HG02642 (cell line): Measurements from ENCODE around the gene WNK2.
A peak's percentile ranks its signal among the peaks of the same experiment; 100 is the strongest.
"Not testable (repeated sequence)": the region's sequence is repeated elsewhere in the genome, so short reads cannot be mapped to it uniquely, and the experiment has no call there.

Experiments
- ATAC-seq: cut with Tn5 transposase; IDR thresholded peaks from one replicate; pipeline ENCODE4 v1.9.1; 2021; ENCODE audit warnings: mild to moderate bottlenecking; ENCODE audit not compliant: unreplicated experiment, poor library complexity

The WNK2 gene

DNA sequence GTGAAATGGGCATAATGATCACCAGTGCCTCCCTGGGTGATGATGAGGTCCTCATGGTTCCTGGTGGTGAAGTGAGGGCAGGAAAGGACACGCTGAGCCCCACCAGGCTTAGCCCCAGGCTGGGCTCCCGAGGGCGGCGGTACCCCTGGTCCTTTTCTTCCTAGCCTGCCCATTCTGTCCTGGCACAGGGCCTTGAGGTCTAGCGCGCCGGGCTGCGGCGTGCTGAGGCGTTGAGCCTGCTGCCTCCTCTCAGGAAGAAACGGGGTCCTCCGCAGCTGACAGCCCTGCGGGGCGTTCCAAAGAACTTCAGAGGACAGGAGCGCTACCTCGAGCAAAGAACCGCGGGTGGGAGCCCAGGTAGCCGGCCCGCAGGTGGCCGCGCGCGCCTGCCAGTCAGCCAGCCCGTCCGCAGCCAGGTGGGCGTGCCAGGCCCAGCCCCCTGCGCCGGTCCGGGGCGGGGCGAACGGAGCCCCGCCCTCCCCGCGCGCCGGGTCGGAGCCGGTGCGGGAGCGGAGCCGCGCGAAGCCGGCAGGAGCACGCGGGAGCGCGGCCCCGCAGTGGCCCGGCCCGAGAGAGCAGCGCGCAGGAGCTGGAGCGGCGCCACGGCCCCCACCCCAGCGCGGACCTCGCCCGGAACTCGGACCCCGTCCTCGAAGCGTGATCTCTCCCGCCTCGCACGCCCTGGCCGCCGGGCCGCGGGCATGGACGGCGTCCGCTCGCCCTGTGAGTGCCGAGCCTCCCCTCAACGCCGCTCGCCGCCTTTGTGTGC, at the start of gene WNK2:
Gene WNK2 (plus strand): TSS at position 477 of the 769 bp plus-strand sequence. CDS start 791 bp downstream, outside the sequence.
- ATAC-seq = no peak

DNA sequence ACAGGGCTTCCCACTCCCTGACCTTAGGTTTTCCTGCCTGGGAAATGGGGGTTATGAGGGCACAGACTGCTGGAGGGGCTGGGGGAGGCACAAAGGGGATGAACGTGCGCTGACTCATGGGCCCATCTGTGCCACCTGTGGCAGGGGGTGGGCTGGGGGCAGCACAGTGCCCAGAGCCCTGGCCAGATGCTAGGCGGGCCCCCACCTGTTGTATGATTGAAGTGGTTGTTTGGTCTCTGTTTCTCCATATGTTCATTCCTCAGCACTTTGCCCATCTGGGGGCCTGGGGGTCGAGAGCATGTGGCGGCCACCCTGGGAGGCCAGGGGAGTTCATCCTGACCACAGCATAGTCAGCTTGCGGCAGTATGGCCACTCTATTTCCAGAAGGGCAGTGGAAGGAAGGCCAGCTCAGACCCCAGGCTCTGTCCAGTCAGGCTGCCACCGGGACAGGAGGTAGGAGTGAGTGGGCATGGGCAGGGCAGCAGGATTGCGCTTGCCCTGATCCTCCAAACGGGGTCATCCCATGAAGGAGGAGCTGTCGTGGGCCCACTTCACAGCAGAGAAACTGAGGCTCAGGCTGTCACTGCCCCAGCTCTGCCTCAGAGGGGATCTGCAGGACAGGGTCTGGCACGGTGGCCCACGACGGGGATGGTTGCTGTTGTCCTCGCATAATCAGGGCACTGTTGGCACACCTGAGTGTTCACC, 49.0 kb upstream of the WNK2 start:
- no peak for ATAC-seq

DNA sequence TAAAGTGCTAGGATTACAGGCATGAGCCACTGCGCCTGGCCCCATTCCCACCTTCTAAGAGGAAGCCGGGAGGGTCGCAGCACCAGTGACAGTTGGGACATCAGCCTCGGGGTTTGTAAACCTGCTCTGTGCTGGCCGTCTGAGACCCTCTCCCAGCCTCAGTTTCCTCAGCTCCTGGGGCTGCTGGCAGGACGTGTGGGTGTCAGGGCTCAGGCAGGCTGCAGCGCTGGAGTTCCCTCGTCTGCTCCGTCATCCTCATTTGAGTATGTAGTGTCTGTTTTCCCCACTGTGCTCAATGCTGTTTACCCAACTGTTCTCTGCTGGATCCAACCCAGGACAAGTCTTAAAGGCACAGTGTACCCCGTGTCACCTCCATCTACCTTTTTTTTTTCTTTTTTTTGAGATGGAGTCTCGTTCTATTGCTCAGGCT, 47.9 kb upstream of the WNK2 start:
- ATAC-seq = no peak

DNA sequence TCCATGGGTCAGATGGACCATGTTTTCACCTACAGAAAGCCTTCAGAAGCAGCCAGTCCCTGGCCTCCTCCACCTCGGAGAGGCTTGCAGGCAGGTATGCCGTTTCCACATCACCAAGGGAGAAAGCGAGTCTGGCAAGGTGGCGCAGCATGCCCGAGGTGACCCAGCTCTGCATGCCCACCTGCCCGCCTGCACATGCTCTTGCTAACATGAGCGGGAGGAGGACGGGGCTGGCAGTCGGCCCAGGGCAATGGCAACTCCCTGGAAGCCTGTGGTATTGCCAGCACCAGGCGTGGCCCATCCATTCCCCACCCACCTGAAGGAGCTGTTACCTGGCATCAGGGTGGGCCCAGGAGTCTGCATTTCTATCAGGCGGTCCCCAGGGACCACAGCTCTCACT, 46.6 kb upstream of the WNK2 start:
- ATAC-seq = no peak

DNA sequence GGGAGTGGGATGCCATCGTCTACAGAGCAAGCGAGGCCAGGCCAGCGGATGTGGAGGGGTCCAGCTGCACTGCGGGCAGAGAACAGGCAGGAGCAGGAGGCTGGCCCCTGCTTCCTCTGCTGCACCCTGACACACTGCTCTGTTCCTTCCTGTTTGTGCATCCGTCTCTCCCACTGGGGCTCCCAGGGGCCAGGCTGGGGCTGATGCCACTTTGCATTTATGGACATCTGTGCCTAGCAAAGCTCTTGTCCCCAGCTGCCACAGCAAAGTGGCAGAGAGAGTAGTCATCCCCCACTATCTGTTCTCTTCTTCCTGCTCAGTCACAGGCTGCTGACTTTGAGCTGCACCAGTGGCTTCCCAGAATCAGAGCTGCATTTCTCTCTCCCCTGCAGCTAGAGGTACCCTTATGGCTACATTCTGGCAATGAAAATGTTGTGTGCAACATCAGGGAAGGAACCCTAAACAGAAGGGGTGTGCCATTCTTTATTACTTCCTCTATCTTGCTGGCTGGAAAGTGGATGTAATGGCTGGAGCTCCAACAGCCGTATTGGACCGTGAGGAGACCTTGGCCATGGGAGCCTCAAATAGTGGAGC, 45.7 kb upstream of the WNK2 start:
- ATAC-seq = no peak

DNA sequence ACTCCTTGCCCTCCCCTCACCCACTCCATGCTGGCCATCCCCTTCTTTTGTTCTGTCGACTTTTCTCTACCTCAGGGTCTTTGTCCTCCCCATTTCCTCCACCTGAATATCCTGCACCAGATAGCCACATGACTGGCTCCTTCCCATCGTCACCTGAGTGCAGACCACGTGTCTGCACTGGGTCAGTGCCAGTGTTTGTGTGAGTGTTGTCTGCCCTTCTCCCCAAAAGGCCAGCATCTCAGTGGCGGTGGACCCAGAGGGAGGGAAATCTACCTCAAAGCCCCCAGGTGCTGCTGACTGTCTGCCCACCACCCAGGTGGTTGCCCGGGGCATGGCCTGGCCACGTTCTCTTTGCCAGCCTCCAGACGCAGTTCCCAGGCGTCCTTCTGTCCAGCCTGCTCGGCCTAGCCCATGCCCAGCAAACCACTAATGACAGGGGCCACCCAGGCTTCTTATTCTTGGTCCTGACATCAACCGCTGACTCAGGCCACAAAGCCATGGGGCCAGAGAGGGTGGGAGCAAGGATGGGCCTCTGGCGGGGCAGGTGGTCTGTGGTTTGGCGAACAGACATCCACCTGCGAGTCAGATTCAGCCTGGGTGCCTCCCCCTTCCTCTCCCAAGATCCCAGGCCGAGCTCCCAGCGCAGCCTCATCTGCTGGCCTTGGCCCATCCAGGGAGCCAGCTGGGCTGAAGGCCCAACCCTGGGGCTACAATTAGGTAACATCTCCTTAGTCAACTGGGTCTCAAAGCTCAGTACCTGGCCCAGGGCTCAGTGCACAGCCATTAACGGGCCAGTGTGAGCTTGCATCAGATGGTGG, 44.4 kb upstream of the WNK2 start:
- ATAC-seq = no peak

DNA sequence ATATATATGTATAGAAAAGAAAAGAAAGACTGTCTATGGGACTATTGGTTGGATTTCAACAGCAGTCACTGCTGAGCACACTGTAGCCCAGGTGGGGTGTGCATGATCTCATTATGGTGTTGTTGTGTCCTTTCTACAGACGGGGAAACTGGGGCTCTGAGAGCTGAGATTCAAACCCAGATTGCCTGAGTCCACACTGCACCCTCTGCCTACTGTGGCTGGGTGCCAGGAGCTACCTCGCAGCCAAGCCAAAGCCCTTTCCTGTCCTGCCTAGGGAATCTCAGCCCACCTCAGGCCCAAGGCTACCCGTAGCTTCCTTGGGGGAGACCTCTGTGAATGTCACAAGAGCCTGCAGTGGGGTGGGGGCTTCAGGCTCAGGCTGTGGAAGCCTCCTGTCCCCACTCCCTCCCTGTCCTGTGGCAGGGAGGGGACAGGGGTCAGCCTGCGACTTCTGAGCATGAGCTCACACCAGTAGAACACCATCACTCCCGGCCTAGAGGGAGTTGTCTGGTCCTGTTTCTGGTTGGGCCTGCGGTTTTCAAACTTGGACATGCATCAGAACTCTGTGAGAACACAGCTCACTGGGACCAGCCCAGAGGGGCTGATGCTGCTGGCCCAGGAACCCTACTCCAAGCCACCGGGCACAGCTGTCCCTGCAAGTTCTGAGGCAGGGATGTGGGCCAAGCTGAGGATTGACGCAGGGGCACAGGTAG, 42.0 kb upstream of the WNK2 start:
- ATAC-seq = no peak

DNA sequence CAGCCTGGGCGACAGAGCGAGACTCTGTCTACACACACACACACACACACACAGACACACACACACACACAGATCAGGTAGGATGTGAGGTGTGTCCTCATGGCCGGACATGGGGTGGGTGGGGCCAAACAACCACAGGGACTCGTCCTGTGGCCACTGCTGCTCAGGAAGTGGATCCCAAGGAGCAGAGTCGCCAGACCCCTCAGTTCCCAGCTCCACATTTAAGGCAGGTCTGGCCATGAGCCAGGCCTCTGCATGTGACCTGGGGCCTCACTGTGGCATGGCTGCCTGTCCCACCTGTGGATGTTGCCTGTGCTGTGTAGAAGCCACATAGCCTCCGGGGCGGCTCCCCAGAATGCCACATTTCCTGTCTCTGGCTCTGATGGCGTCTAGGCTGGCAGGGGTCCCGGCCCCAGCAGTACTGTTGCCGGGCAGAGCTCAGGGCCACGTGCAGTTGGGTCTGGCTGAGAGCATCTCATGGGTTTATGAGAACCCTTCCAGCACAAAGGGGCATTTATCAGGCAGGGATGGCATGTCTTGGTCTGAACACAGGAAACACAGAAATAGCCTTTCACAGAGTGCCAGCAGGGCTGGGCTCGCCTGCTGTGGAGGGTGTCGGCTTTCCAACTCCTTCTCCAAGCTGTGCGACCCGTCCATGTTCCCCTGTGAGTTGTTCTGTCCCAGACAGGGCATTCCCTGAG, 40.0 kb upstream of the WNK2 start:
- no peak for ATAC-seq

DNA sequence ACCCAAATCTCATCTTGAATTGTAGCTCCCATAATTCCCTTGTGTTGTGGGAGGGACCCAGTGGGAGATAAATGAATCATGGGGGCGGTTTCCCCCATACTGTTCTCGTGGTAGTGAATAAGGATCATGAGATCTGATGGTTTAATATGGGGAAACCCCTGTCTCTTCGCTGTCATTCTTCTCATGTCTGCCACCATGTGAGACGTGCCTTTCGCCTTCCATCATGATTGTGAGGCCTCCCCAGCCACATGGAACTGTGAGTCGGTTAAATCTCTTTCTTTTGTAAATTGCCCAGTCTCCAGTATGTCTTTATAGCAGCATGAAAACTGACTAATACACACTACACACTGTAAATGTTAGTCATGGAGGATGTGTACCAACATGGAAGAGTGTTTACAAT, 37.2 kb upstream of the WNK2 start:
- not testable (repeated sequence) for ATAC-seq

DNA sequence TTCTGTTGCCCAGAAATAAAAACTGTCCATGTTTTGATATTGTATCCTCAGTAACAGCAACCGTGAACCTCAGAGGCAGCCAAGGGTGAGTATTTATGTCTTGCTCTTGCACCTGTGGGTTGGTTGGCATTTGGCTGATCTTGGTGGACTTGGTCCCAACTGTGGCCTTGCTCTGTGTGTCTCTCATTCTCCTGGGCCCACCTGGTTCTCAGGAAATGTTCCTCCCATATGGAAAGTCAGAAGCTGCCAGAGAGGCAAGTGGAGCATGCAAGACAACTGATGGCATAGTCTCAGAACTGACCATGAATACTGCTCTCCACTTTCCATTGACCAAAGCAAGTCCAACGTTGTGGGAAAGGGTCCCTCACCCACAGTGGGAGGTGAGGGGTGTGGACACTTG, 36.3 kb upstream of the WNK2 start:
- no peak for ATAC-seq

DNA sequence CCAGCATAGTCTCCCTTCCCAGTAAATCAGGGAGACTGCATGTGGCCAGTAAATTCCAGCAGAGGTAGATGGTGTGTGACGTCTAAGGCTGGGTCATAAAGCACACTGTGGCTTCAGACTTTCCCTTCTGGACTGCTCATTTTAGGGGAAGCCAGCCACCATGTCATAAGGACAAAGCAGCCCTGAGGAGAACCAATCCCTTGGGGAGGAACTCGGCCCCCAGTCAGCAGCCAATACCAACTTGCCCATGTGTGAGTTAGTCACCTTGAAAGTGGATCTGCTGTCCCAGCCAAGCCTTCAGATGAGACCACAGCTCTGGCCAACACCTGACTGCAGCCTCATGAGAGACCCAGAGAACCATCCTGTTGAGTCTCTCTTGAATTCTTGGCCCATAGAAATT, 35.2 kb upstream of the WNK2 start:
- ATAC-seq = no peak

DNA sequence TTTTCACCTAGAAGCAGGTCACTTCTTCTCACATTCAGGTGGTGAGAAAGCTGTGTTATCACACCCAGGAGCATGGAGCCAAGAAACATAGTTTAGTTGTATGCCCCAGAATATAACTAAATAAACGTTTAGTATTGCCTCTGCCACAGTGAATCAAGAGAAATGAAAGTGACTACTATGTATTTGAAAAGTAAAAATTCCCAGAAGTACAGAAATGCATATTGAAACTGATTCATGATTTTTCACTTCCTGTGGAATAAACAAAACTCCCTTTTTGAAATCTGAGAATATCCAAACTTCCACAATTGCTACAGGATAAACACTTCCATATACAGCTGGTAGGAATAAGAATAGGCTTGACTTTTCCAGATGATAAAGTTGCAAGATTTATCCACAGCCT, 34.6 kb upstream of the WNK2 start:
- ATAC-seq = no peak

DNA sequence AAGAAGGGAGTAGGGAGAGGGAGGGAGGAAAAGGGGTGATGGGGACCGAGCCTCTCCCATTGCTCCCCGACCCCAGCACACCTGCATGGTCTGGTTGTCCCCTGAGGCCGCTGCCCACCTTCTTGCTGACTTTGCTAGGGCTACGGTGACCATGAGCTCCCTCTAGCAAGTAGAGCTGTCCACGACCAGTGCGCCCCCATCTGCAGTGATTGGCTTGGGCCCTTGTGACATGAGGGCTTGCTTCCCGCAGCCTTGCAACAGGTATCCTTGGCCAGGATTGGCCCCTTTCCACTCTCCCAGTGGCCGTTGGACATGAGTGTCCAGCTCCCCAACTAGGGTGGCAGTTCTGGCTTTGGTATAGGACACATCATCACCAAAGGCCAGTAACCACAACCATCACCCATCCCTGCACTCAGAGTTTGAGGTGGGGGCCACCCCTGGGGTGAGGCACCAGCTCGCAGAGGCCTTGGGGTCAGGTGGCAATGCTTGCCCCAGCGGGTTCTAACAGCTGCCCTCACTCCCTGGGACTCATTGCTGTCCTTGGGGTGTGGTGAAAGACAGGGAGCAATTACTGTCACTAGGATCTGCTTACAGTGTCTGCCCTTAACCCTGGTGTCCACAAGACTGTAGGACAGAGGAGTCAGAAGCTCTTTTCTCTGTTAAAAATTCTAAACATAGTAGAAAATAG, 32.7 kb upstream of the WNK2 start:
- no peak for ATAC-seq

DNA sequence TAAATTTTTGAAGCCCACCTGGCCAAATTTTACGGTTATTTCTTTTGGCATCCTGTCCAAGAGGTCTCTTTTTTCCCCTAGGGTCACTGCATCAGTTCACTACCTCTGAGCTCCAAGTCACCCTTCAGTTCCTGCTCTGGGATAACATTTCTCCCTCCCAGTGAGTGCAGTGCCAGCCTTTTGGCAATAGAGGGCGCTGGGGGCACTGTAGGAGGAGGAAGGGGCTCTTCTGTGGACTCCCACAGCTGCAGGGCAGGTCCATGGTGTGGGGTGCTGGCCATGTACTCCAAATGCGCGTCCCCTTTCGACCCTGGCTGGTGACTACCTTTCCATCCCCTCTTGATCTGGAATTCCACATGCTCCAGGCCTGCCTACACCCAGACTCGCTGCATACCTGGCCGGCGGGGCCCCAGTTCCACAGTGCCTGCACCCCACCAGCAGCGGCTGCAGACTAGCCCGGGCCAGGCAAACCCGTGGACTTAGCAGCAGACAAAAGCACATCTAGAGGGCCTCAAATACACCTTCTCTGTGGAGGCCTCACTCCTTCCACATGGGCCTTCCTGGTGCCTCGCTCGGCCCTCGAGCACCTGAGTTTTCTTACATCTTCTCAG, 29.5 kb upstream of the WNK2 start:
- no peak for ATAC-seq

DNA sequence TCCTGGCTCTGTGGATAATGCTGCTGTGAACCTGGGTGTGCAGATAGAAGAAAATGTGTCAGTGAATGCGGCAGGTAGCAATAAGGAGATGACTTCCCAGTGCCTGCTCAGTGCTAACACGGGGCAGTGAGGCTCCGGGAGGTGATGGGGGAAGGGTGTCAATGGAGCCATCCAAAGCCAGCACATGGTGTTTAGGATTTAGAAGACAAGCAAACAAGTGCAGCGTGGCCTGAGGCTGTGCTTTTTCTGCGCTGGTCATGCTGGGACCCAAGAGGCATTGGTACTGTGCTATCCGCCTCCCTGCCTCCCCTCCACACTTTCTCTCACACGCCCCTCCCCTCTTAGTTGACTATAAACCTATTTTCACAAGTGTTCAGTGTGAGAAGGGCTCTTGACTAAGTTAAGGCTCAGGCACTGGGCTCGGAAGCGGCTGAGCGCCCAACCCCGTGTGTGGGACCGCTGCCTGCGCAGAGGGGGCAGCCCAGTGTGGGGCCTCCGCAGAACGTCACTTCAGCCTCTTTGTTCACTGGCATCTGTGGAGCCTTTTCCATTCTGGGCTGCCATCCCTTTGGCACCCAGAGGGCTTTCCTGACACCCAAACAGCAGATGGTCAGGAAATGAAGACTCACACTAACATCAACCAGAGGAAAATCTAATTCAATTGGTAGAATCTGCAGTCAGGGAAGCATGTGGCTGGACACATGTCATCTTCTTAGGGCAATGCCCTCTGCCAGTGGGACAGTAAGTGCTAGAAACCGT, 28.0 kb upstream of the WNK2 start:
- ATAC-seq = no peak

DNA sequence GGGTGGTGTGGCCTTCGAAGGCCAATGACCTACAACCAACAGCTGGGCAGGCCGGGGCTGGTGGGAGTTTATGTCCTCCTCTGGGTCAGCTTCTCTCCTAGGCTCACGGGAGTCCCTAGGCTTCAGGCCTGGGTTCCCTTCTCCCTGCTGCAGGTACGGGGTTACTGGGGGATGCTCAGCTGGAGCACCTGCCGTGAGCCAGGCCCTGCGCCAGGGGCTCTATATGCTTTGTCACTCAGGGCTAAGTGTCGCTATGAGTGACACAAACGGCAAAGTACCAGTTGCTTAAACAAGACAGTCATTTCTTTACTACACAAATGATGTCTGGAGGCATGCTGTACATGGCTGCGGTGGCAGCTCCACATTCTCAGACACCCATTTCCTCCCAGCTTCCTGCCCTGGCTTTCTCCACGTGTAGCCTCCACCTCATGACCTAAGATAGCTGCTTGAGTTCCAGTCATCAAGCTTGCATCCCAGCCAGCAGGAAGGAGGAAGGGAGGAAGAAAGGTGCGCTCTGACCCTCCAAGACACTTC, 27.4 kb upstream of the WNK2 start:
- peak; percentile 61 for ATAC-seq
